Nephron progenitor cell (in vitro differentiated cells): ENCODE data around the gene SYAP1.

Source experiments
- DNase-seq: peaks from one replicate; pipeline ENCODE4 v3.0.0; 2021
- H3K27ac Mint-ChIP-seq: 2 replicates; pipeline ENCODE4 v1.8.0; 2021; ENCODE audit warnings: mild to moderate bottlenecking, moderate library complexity, mixed read lengths
- H3K27me3 Mint-ChIP-seq: 2 replicates; pipeline ENCODE4 v1.8.0; 2021; ENCODE audit warnings: mild to moderate bottlenecking, low read depth, mixed read lengths; ENCODE audit not compliant: poor library complexity
- H3K36me3 Mint-ChIP-seq: 2 replicates; pipeline ENCODE4 v1.8.0; 2021; ENCODE audit warnings: low read depth, mixed read lengths
- H3K4me1 Mint-ChIP-seq: 2 replicates; pipeline ENCODE4 v1.8.0; 2021; ENCODE audit warnings: mixed read lengths
- H3K4me3 Mint-ChIP-seq: 2 replicates; pipeline ENCODE4 v1.8.0; 2021; ENCODE audit warnings: mild to moderate bottlenecking, moderate library complexity, mixed read lengths
- H3K9me3 Mint-ChIP-seq: 2 replicates; pipeline ENCODE4 v1.8.0; 2021; ENCODE audit warnings: mild to moderate bottlenecking, moderate library complexity, mixed read lengths
- CTCF ChIP-seq: fragments of 200-600 bp; sonication (generic); IDR thresholded peaks from 2 replicates; pipeline ENCODE4 v1.5.0; 2021; ENCODE audit warnings: antibody characterized with exemption

Gene SYAP1

GRCh38 chrX:16797841-16798240 is 78.4 kb downstream of the SYAP1 start:
- Mint-ChIP-seq H3K27ac (no peak overlapping the region), H3K4me1 (no peaks in the 10 kb centered on the region), H3K4me3 (no peak overlapping the region), H3K9me3 (no peaks in the 10 kb centered on the region), H3K27me3 (no peaks in the 10 kb centered on the region), H3K36me3 (peaks cover 60% of the 10 kb centered on the region)
- no peak for TF ChIP-seq CTCF
- no peak for DNase-seq

- H3K4me1 Mint-ChIP-seq = peaks cover 14% of the 10 kb centered on the region
- DNase-seq = no peak
- peaks cover 50% of the 10 kb centered on the region for H3K36me3 Mint-ChIP-seq
- no peaks in the 10 kb centered on the region for H3K9me3 Mint-ChIP-seq
- no peak overlapping the region for H3K4me3 Mint-ChIP-seq
- H3K27ac Mint-ChIP-seq = no peak overlapping the region
- no peaks in the 10 kb centered on the region for H3K27me3 Mint-ChIP-seq
- no peak for TF ChIP-seq CTCF
Observed at GRCh38 chrX:16804923-16805464, 85.6 kb downstream of the SYAP1 start.

- Mint-ChIP-seq H3K27ac (no peak overlapping the region), H3K4me1 (peaks cover 14% of the 10 kb centered on the region), H3K36me3 (peaks cover 53% of the 10 kb centered on the region)
Observed at GRCh38 chrX:16807548-16807947, 88.1 kb downstream of the SYAP1 start.

GRCh38 chrX:16807976-16808542 is 88.6 kb downstream of the SYAP1 start:
- peaks cover 14% of the 10 kb centered on the region for H3K4me1 Mint-ChIP-seq
- no peak overlapping the region for H3K4me3 Mint-ChIP-seq
- peak overlapping the region; percentile 78 for H3K27ac Mint-ChIP-seq
- H3K9me3 Mint-ChIP-seq = no peaks in the 10 kb centered on the region
- no peaks in the 10 kb centered on the region for H3K27me3 Mint-ChIP-seq
- peaks cover 53% of the 10 kb centered on the region for H3K36me3 Mint-ChIP-seq
- no peak for DNase-seq
- TF ChIP-seq CTCF = no peak

More at GRCh38 chrX:16807548-16807947, 88.1 kb downstream of the SYAP1 start:
- Mint-ChIP-seq H3K4me3 (no peak overlapping the region), H3K9me3 (no peaks in the 10 kb centered on the region), H3K27me3 (no peaks in the 10 kb centered on the region)
- no peak for DNase-seq
- peak; percentile 14 for TF ChIP-seq CTCF

- no peak overlapping the region for H3K4me3 Mint-ChIP-seq
- H3K36me3 Mint-ChIP-seq = peaks cover 52% of the 10 kb centered on the region
- H3K4me1 Mint-ChIP-seq = no peaks in the 10 kb centered on the region
- no peak overlapping the region for H3K27ac Mint-ChIP-seq
- DNase-seq = no peak
- H3K9me3 Mint-ChIP-seq = no peaks in the 10 kb centered on the region
- no peaks in the 10 kb centered on the region for H3K27me3 Mint-ChIP-seq
- no peak for TF ChIP-seq CTCF
Observed at GRCh38 chrX:16814597-16814996, 95.2 kb downstream of the SYAP1 start.
